ENCODE results near the gene GLB1L2. TPM values are rescaled to one million over a fixed set of nuclear protein-coding genes. Genes with fewer than 3 reads are reported as not detected.
"Not testable (repeated sequence)": the region's sequence is repeated elsewhere in the genome, so short reads cannot be mapped to it uniquely, and the experiment has no call there.

The GLB1L2 gene
- total RNA-seq, 1 donor from 2014 or later = 1.7 TPM

DNA sequence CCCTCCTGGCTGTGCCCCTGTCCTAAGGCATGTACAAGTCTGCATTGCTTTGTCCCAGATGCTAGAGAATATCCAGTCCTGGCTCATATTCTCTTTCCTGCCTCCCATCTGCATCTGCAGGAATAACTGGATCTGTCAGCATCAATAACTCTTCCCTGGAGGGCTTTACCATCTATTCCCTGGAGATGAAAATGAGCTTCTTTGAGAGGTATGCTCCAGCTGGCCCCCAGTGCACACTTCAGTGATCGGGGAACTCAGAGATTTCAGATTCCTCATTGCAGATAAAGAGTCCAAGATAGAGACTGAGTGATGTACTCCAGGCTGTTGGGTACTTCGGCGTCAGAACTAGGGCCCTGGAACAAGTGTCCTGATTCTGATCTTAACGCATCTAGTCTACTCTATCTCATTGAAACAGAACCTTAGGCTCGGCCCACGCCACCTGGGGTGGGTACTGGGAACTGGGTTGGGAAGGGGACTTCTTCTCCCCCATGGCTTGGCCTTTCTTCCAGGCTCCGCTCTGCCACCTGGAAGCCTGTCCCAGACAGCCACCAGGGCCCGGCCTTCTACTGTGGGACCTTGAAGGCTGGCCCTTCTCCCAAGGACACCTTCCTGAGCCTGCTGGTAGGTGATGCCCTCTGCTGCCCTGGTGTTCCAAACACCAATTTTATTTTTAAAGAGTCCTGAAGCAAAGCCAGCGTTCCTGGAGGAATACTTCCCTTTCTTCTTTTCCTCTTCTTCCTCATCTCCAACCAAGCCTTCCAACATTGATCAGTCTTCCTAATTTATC is 17.8 kb upstream of the GLB1L2 start:
- Histone ChIP-seq H3K4me1 (no peaks in the 10 kb centered on the region), H3K36me3 (no peaks in the 10 kb centered on the region), H3K27me3 (no peaks in the 10 kb centered on the region), H3K27ac (no peak overlapping the region), H3K9me3 (no peaks in the 10 kb centered on the region), H3K4me3 (no peak overlapping the region)
- no peak for TF ChIP-seq CTCF (IDR thresholded peaks at IDR 0.05)
- DNase-seq (ENCODE audit: low spot score in 2 of 2) = no peak
- intact Hi-C loops (cut with DNase I) = no loop called here

- intact Hi-C loops (cut with DNase I) = no loop called here
- Histone ChIP-seq H3K4me3 (no peak overlapping the region), H3K27ac (no peak overlapping the region), H3K36me3 (no peaks in the 10 kb centered on the region), H3K9me3 (no peaks in the 10 kb centered on the region), H3K27me3 (no peaks in the 10 kb centered on the region), H3K4me1 (no peaks in the 10 kb centered on the region)
- no peak for TF ChIP-seq CTCF (IDR thresholded peaks at IDR 0.05)
- DNase-seq (ENCODE audit: low spot score in 2 of 2) = no peak
Observed at GRCh38 chr11:134317103-134317502, 14.7 kb upstream of the GLB1L2 start.

DNA sequence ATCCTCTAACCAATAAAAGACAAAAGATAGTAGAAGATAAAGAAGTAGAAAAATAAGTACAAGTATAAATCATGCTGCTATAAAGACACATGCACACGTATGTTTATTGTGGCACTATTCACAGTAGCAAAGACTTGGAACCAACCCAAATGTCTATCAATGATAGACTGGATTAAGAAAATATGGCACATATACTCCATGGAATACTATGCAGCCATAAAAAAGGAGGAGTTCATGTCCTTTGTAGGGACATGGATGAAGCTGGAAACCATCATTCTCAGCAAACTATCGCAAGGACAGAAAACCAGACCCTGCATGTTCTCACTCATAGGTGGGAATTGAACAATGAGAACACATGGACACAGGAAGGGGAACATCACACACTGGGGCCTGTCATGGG is 10.4 kb upstream of the GLB1L2 start:
- H3K9me3 ChIP-seq; H3K4me1 ChIP-seq; H3K27ac ChIP-seq; DNase-seq (ENCODE audit: low spot score in 2 of 2); H3K4me3 ChIP-seq; H3K36me3 ChIP-seq; H3K27me3 ChIP-seq; intact Hi-C loops (cut with DNase I): not testable (repeated sequence)

DNA sequence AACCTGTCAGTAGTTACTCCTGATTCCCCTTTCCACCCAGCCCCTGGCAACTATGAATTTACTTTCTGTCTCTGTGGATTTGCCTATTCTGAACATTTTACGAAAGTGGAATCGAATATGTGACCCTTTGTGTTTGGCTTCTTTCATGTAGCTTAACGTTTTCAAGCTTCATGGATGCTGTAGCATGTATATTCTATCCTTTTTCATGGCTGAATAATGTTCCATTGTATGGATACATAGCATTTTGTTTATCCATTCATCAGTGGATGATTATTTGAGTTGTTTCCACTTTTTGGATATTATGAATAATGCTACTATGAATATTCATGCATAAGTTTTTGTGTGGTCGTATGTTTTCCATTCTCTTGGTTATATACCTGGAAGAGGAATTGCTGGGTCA is 9.2 kb upstream of the GLB1L2 start:
- no peak for TF ChIP-seq CTCF (IDR thresholded peaks at IDR 0.05)
- Histone ChIP-seq H3K27me3 (no peaks in the 10 kb centered on the region), H3K27ac (no peak overlapping the region), H3K9me3 (no peaks in the 10 kb centered on the region), H3K4me3 (no peak overlapping the region), H3K36me3 (no peaks in the 10 kb centered on the region), H3K4me1 (no peaks in the 10 kb centered on the region)
- no peak for DNase-seq (ENCODE audit: low spot score in 2 of 2)
- intact Hi-C loops (cut with DNase I) = no loop called here

GRCh38 chr11:134328433-134328832 is 3.4 kb upstream of the GLB1L2 start:
- no peak overlapping the region for H3K4me3 ChIP-seq
- H3K4me1 ChIP-seq = peaks cover 0 to 8% of the 10 kb centered on the region in 2 donors
- TF ChIP-seq CTCF (IDR thresholded peaks at IDR 0.05) = no peak
- DNase-seq (ENCODE audit: low spot score in 2 of 2) = no peak
- H3K27me3 ChIP-seq = no peaks in the 10 kb centered on the region
- H3K9me3 ChIP-seq = no peaks in the 10 kb centered on the region
- no peaks in the 10 kb centered on the region for H3K36me3 ChIP-seq
- no peak overlapping the region for H3K27ac ChIP-seq
- intact Hi-C loops (cut with DNase I) = no loop called here

GRCh38 chr11:134330611-134331353 is 1.0 kb upstream of the GLB1L2 start:
- no peak for DNase-seq (ENCODE audit: low spot score in 2 of 2)
- Histone ChIP-seq H3K27ac (no peak overlapping the region), H3K4me1 (peaks cover 0 to 8% of the 10 kb centered on the region in 2 donors), H3K4me3 (peak overlapping the region; percentile 18 to 58), H3K9me3 (no peaks in the 10 kb centered on the region), H3K36me3 (no peaks in the 10 kb centered on the region), H3K27me3 (no peaks in the 10 kb centered on the region)
- TF ChIP-seq CTCF (IDR thresholded peaks at IDR 0.05) = no peak
- intact Hi-C loops (cut with DNase I) = loop anchor here (2.0 to 5.0 kb wide), 4 partner anchors 78 to 363 kb away; partner anchors contain the start of genes ACAD8, THYN1 and VPS26B

All from ascending aorta (tissue), 2 donors.